Karpas-422 (cell line): ENCODE data around the gene IPPK. TPM values are rescaled to one million over a fixed set of nuclear protein-coding genes. Genes with fewer than 3 reads are reported as not detected.

Experiments
- DNase-seq: peaks from one replicate; pipeline ENCODE4 v3.0.0-alpha.2; 2015
- H2AFZ ChIP-seq: fragments of 200-600 bp; sonication (generic); 2 replicates; pipeline ENCODE4 v1.6.1; 2014; ENCODE audit warnings: antibody characterized with exemption, low read length, mixed read lengths
- H3K27ac ChIP-seq: fragments of 200-600 bp; sonication (generic); 2 replicates; pipeline ENCODE4 v1.5.1; 2014; ENCODE audit warnings: mild to moderate bottlenecking, low read length, moderate library complexity
- H3K27me3 ChIP-seq: fragments of 200-600 bp; sonication (generic); 2 replicates; pipeline ENCODE4 v1.6.1; 2014; ENCODE audit warnings: low read length, mixed read lengths
- H3K36me3 ChIP-seq: fragments of 200-600 bp; sonication (generic); 2 replicates; pipeline ENCODE4 v1.6.1; 2014; ENCODE audit warnings: low read length, mixed read lengths; ENCODE audit not compliant: insufficient read depth
- H3K4me1 ChIP-seq: fragments of 200-600 bp; sonication (generic); 2 replicates; pipeline ENCODE4 v1.6.1; 2014; ENCODE audit warnings: mild to moderate bottlenecking, low read length, mixed read lengths
- H3K4me2 ChIP-seq: fragments of 200-600 bp; sonication (generic); 2 replicates; pipeline ENCODE4 v1.6.1; 2014; ENCODE audit warnings: low read length, low read depth, mild to moderate bottlenecking; ENCODE audit not compliant: poor library complexity, severe bottlenecking
- H3K4me3 ChIP-seq: fragments of 200-600 bp; sonication (generic); 2 replicates; pipeline ENCODE4 v1.5.1; 2014; ENCODE audit warnings: mild to moderate bottlenecking, antibody characterized with exemption, low read length, mixed read lengths
- H3K79me2 ChIP-seq: fragments of 200-600 bp; sonication (generic); 2 replicates; pipeline ENCODE4 v1.6.1; 2014; ENCODE audit warnings: mild to moderate bottlenecking, low read length, mixed read lengths
- H3K9ac ChIP-seq: fragments of 200-600 bp; sonication (generic); 2 replicates; pipeline ENCODE4 v1.6.0; 2014; ENCODE audit warnings: low read length
- H3K9me2 ChIP-seq: fragments of 200-600 bp; sonication (generic), shearing (Covaris generic); replicated peaks from 2 replicates; pipeline ENCODE4 v1.6.0; 2014; ENCODE audit warnings: mild to moderate bottlenecking, low read length, moderate library complexity; ENCODE audit not compliant: insufficient read depth
- H3K9me3 ChIP-seq: fragments of 300-700, 200-600 bp; sonication (generic); 2 replicates; pipeline ENCODE4 v1.6.1; 2014; ENCODE audit warnings: low read length, mixed read lengths
- H4K20me1 ChIP-seq: fragments of 200-600 bp; sonication (generic); 2 replicates; pipeline ENCODE4 v1.6.1; 2014; ENCODE audit warnings: mild to moderate bottlenecking, antibody characterized with exemption, low read length, low read depth; ENCODE audit not compliant: insufficient read depth
- total RNA-seq: library from RNA; depleted of rRNA; stranded (reverse); fragments of >200 nt; shearing (Covaris generic); gene quantifications from 2 replicates; pipeline ENCODE4 v1.2.3, GENCODE V29; 2014; ENCODE audit warnings: low replicate concordance

Gene IPPK
- total RNA-seq, 1 experiment from 2014 or later, result 18.3 TPM

- H4K20me1 ChIP-seq, result peaks cover 15% of the 10 kb centered on the region
- H3K36me3 ChIP-seq, result peaks cover 6% of the 10 kb centered on the region; the same call in 1 of the 2 replicates
- peaks cover 96% of the 10 kb centered on the region for H3K79me2 ChIP-seq
- H3K9ac ChIP-seq, result no peak overlapping the region
- no peak for DNase-seq
- H2AFZ ChIP-seq, result no peak overlapping the region
- H3K4me2 ChIP-seq, result no peak overlapping the region
- no peaks in the 10 kb centered on the region for H3K27me3 ChIP-seq
- H3K4me3 ChIP-seq, result no peak overlapping the region
- H3K4me1 ChIP-seq, result peaks cover 20% of the 10 kb centered on the region
- no peak overlapping the region for H3K27ac ChIP-seq
- no peaks in the 10 kb centered on the region for H3K9me2 ChIP-seq
- H3K9me3 ChIP-seq, result no peaks in the 10 kb centered on the region
Measured at GRCh38 chr9:92665836-92666235, 4.1 kb downstream of the IPPK start.

GRCh38 chr9:92664394-92665152 lies 5.4 kb downstream of the IPPK start:
- H3K9me3 ChIP-seq, result no peaks in the 10 kb centered on the region
- H3K4me3 ChIP-seq, result no peak overlapping the region
- H3K9ac ChIP-seq, result no peak overlapping the region
- H3K79me2 ChIP-seq, result peaks cover 99% of the 10 kb centered on the region
- H3K27me3 ChIP-seq, result no peaks in the 10 kb centered on the region
- no peaks in the 10 kb centered on the region for H3K9me2 ChIP-seq
- peaks cover 20% of the 10 kb centered on the region for H3K4me1 ChIP-seq
- peaks cover 6% of the 10 kb centered on the region; the same call in 1 of the 2 replicates for H3K36me3 ChIP-seq
- peaks cover 21% of the 10 kb centered on the region for H4K20me1 ChIP-seq
- no peak overlapping the region for H3K4me2 ChIP-seq
- H2AFZ ChIP-seq, result no peak overlapping the region
- no peak overlapping the region for H3K27ac ChIP-seq
- DNase-seq, result no peak

DNA sequence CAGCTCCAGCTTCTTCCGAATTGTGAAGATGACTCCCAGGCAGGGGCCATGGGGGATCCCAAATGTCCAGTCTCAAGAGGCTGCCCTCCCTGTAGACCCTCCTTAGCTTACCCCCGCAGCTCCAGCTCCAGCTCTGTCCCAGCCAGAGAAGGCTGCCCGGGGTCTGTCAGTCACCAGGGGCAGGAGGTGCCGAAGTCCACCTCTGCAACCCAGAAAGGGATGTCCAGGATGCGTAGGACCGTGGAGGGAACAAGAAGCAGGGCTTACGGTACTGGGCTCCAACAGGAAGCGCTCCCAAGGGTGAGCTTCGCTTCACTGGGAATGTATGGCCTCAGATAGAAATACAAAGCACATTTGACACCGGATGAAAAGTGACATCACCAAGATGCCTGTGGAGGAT lies 6.0 kb downstream of the IPPK start:
- Histone ChIP-seq H2AFZ (no peak overlapping the region), H3K9me3 (no peaks in the 10 kb centered on the region), H3K4me2 (no peak overlapping the region), H3K4me1 (peaks cover 19% of the 10 kb centered on the region), H4K20me1 (peaks cover 21% of the 10 kb centered on the region), H3K9ac (no peak overlapping the region), H3K27ac (no peak overlapping the region), H3K27me3 (no peaks in the 10 kb centered on the region), H3K36me3 (peaks cover 6% of the 10 kb centered on the region; the same call in 1 of the 2 replicates), H3K4me3 (no peak overlapping the region), H3K79me2 (peaks cover 96% of the 10 kb centered on the region), H3K9me2 (no peaks in the 10 kb centered on the region)
- DNase-seq, result no peak

DNA sequence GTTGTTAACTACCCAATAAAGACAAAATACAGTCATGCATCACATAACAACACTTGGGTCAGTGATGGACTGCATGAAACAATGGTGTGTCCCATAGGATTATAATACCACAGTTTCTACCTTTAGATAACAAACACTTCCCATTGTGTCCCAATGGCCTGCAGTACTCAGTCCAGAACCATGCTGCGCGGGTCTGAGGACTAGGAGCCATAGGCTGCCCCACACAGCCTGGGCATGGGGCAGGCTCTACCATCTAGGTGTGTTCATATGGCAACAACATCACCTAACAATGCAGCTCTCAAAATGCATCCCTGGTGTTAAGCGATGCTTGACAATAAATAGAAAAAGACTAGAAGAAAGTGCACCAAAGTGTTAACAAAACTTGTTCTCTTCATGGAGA lies 6.8 kb downstream of the IPPK start:
- H2AFZ ChIP-seq, result no peak overlapping the region
- H3K79me2 ChIP-seq, result peaks cover 96% of the 10 kb centered on the region
- no peak overlapping the region for H3K9ac ChIP-seq

GRCh38 chr9:92661743-92662142 lies 8.2 kb downstream of the IPPK start:
- H3K9ac ChIP-seq, result no peak overlapping the region
- H3K4me1 ChIP-seq, result peaks cover 11% of the 10 kb centered on the region; the same call in 1 of the 2 replicates
- no peaks in the 10 kb centered on the region for H3K27me3 ChIP-seq
- H3K36me3 ChIP-seq, result peaks cover 6% of the 10 kb centered on the region; the same call in 1 of the 2 replicates
- no peak overlapping the region for H3K4me2 ChIP-seq
- H3K9me2 ChIP-seq, result no peaks in the 10 kb centered on the region
- H3K4me3 ChIP-seq, result no peak overlapping the region
- H2AFZ ChIP-seq, result no peak overlapping the region
- DNase-seq, result no peak
- no peak overlapping the region for H3K27ac ChIP-seq
- peaks cover 89% of the 10 kb centered on the region for H3K79me2 ChIP-seq
- H3K9me3 ChIP-seq, result no peaks in the 10 kb centered on the region
- H4K20me1 ChIP-seq, result peaks cover 21% of the 10 kb centered on the region

More for the DNA sequence above, 6.8 kb downstream of the IPPK start:
- no peak overlapping the region for H3K4me2 ChIP-seq
- no peak overlapping the region for H3K4me3 ChIP-seq
- no peaks in the 10 kb centered on the region for H3K9me2 ChIP-seq
- DNase-seq, result no peak
- peaks cover 21% of the 10 kb centered on the region for H4K20me1 ChIP-seq
- H3K4me1 ChIP-seq, result peaks cover 11% of the 10 kb centered on the region; the same call in 1 of the 2 replicates
- no peak overlapping the region for H3K27ac ChIP-seq
- peaks cover 6% of the 10 kb centered on the region; the same call in 1 of the 2 replicates for H3K36me3 ChIP-seq
- no peaks in the 10 kb centered on the region for H3K9me3 ChIP-seq
- no peaks in the 10 kb centered on the region for H3K27me3 ChIP-seq

DNA sequence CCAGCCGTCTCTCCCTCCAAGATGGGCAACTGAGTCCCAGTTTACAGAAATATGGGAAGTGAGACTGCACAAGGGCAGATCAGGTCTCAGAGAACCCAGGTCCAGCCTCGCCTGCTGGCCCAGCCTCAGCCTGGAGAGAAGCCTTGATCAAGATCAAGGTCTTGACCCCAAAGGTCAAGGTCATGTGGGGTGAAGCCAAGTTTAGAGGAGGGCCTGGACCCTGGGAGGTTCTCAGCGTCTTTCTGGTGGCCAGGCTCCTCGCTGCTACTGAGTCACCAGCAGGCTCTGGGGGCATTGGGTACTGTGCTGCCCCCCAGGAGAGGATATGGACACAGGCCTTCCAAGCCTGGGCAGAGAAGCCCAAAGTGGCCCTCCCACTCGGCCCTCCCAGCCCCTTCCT lies 8.8 kb downstream of the IPPK start:
- H3K79me2 ChIP-seq, result peaks cover 88% of the 10 kb centered on the region
- H4K20me1 ChIP-seq, result peaks cover 21% of the 10 kb centered on the region

GRCh38 chr9:92660266-92660665 lies 9.7 kb downstream of the IPPK start:
- Histone ChIP-seq H3K4me3 (no peak overlapping the region), H3K4me2 (no peak overlapping the region), H3K9ac (no peak overlapping the region), H3K9me2 (no peaks in the 10 kb centered on the region), H3K27ac (no peak overlapping the region), H2AFZ (no peak overlapping the region), H3K4me1 (peaks cover 6% of the 10 kb centered on the region; the same call in 1 of the 2 replicates), H3K79me2 (peaks cover 81% of the 10 kb centered on the region), H3K36me3 (peaks cover 6% of the 10 kb centered on the region; the same call in 1 of the 2 replicates), H3K9me3 (no peaks in the 10 kb centered on the region), H3K27me3 (no peaks in the 10 kb centered on the region), H4K20me1 (peaks cover 21% of the 10 kb centered on the region)
- no peak for DNase-seq

More for the DNA sequence above, 8.8 kb downstream of the IPPK start:
- H3K9me2 ChIP-seq, result no peaks in the 10 kb centered on the region
- H3K27me3 ChIP-seq, result no peaks in the 10 kb centered on the region
- no peak overlapping the region for H2AFZ ChIP-seq
- peaks cover 6% of the 10 kb centered on the region; the same call in 1 of the 2 replicates for H3K36me3 ChIP-seq
- no peak overlapping the region for H3K9ac ChIP-seq
- H3K27ac ChIP-seq, result no peak overlapping the region
- H3K9me3 ChIP-seq, result no peaks in the 10 kb centered on the region
- no peak overlapping the region for H3K4me3 ChIP-seq
- no peak overlapping the region for H3K4me2 ChIP-seq
- DNase-seq, result no peak
- H3K4me1 ChIP-seq, result peaks cover 11% of the 10 kb centered on the region; the same call in 1 of the 2 replicates

DNA sequence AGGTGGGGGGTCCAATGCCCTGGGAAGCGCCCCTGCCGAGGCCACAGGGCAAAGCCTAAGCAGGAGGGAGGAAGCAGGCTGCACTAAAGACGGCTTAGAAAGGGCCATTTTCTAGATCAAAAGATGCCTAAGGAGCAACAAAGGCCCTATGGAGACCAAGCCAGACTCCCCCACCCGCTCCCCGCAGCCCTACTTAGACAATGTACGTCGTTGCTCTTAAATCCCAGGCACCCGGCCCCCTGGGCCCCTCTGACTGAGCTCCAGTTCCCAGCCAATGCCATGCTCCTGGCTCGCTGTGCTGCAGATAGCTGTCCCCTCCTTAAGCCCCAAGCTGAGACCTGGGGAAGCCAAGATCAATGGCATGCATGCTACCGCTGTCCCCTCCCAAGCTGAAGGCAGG lies 10.3 kb downstream of the IPPK start:
- H4K20me1 ChIP-seq, result peaks cover 21% of the 10 kb centered on the region
- peaks cover 81% of the 10 kb centered on the region for H3K79me2 ChIP-seq
- DNase-seq, result no peak
- H3K36me3 ChIP-seq, result peaks cover 6% of the 10 kb centered on the region; the same call in 1 of the 2 replicates
- H3K4me1 ChIP-seq, result no peaks in the 10 kb centered on the region
- no peak overlapping the region for H3K27ac ChIP-seq
- no peak overlapping the region for H3K9ac ChIP-seq
- H3K4me3 ChIP-seq, result no peak overlapping the region
- no peak overlapping the region for H2AFZ ChIP-seq
- H3K27me3 ChIP-seq, result no peaks in the 10 kb centered on the region
- H3K9me2 ChIP-seq, result no peaks in the 10 kb centered on the region
- H3K9me3 ChIP-seq, result no peaks in the 10 kb centered on the region
- no peak overlapping the region for H3K4me2 ChIP-seq
